ENCODE results near the gene SFTPB. TPM values are rescaled to one million over a fixed set of nuclear protein-coding genes. Genes with fewer than 3 reads are reported as not detected.
A peak's percentile ranks its signal among the peaks of the same experiment; 100 is the strongest.

Gene SFTPB
- total RNA-seq, 1 experiment from 2014 or later = 7.6 TPM

GRCh38 chr2:85611705-85612587 lies 56.1 kb downstream of the SFTPB start, which contains the start of gene C2orf68 (continued):
- TF ChIP-seq ARID4B (CRISPR knock-in tag; IDR thresholded peaks at IDR 0.05; ENCODE audit: borderline replicate concordance) = 0 out of 2 replicates have a peak, but pooled peaks have one; percentile 91
- TF ChIP-seq ZNF121 (CRISPR knock-in tag; IDR thresholded peaks at IDR 0.05) = peak; percentile 5; the same call in 1 of the 2 replicates
- TF ChIP-seq, protein P1, sequence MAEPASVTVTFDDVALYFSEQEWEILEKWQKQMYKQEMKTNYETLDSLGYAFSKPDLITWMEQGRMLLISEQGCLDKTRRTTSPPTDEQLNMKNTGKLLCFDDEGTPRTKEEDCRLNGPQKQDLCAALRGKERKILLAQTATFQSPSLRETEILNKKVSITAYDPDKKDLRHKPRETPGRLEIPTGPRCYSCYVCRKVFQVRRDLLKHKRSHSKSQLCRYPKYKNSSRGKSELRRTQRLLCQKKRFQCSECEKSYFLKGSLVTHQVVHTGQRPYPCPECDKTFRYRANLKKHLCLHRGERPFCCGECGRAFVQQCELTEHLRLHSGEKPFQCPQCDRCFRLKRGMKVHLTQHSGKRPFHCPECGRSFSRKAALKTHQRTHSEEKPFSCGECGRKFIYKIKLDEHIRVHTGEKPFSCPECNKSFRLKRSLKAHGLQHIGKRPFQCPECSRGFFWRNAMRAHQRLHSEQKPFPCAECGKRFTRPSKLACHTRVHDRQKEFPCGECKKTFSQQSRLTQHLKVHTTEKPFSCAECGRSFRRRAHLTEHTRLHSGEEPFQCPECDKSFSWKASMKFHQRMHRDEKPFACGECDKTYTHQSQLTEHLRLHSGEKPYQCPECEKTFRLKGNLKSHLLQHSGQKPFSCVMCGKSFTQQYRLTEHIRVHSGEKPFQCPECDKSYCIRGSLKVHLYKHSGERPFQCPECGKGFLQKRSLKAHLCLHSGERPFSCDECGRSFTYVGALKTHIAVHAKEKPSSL (CRISPR knock-in tag; conservative IDR thresholded peaks at IDR 0.05) = no peak
- TF ChIP-seq TP53 (CRISPR knock-in tag; IDR thresholded peaks at IDR 0.05) = 0 out of 2 replicates have a peak, but pooled peaks have one; percentile 36
- peak; percentile 62; the same call in 1 of the 2 replicates for TF ChIP-seq SMAD4 (CRISPR knock-in tag; IDR thresholded peaks at IDR 0.05)
- TF ChIP-seq PRRX2 (CRISPR knock-in tag; IDR thresholded peaks at IDR 0.05) = no peak
- TF ChIP-seq NR3C1 (CRISPR knock-in tag; conservative IDR thresholded peaks at IDR 0.05; ENCODE audit: low read depth) = 0 out of 2 replicates have a peak, but pooled peaks have one; percentile 67
- TF ChIP-seq MXD4 (CRISPR knock-in tag; IDR thresholded peaks at IDR 0.05; ENCODE audit: borderline replicate concordance) = no peak
- peak; percentile 79 for TF ChIP-seq MYBL2 (CRISPR knock-in tag; IDR thresholded peaks at IDR 0.05)
- TF ChIP-seq SOX15 (CRISPR knock-in tag; IDR thresholded peaks at IDR 0.05) = no peak
- TF ChIP-seq TEAD1 (CRISPR knock-in tag; IDR thresholded peaks at IDR 0.05) = peak; percentile 68; the same call in 1 of the 2 replicates
- TF ChIP-seq, protein P2, sequence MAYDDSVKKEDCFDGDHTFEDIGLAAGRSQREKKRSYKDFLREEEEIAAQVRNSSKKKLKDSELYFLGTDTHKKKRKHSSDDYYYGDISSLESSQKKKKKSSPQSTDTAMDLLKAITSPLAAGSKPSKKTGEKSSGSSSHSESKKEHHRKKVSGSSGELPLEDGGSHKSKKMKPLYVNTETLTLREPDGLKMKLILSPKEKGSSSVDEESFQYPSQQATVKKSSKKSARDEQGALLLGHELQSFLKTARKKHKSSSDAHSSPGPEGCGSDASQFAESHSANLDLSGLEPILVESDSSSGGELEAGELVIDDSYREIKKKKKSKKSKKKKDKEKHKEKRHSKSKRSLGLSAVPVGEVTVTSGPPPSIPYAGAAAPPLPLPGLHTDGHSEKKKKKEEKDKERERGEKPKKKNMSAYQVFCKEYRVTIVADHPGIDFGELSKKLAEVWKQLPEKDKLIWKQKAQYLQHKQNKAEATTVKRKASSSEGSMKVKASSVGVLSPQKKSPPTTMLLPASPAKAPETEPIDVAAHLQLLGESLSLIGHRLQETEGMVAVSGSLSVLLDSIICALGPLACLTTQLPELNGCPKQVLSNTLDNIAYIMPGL (CRISPR knock-in tag; IDR thresholded peaks at IDR 0.05) = peak; percentile 67; the same call in 1 of the 2 replicates
- peak; percentile 8; the same call in 1 of the 2 replicates for TF ChIP-seq SMAD3 (CRISPR knock-in tag; IDR thresholded peaks at IDR 0.05; ENCODE audit: borderline replicate concordance)
- no peak for TF ChIP-seq OVOL2 (CRISPR knock-in tag; IDR thresholded peaks at IDR 0.05; ENCODE audit: borderline replicate concordance)
- TF ChIP-seq GTF2I (CRISPR knock-in tag; conservative IDR thresholded peaks at IDR 0.05) = no peak
- TF ChIP-seq ATF1 (CRISPR knock-in tag; IDR thresholded peaks at IDR 0.05) = no peak
- TF ChIP-seq ESRRA (CRISPR knock-in tag; IDR thresholded peaks at IDR 0.05; ENCODE audit: borderline replicate concordance) = 0 out of 2 replicates have a peak, but pooled peaks have one; percentile 16
- TF ChIP-seq GABPB1 (CRISPR knock-in tag; IDR thresholded peaks at IDR 0.05) = peak; percentile 80
- TF ChIP-seq ATF2 (CRISPR knock-in tag; IDR thresholded peaks at IDR 0.05; ENCODE audit: borderline replicate concordance, low read depth) = no peak
- TF ChIP-seq E2F1 (CRISPR knock-in tag; IDR thresholded peaks at IDR 0.05) = 0 out of 2 replicates have a peak, but pooled peaks have one; percentile 41
- no peak for TF ChIP-seq NFE2L1 (CRISPR knock-in tag; IDR thresholded peaks at IDR 0.05)
- TF ChIP-seq, protein P3, sequence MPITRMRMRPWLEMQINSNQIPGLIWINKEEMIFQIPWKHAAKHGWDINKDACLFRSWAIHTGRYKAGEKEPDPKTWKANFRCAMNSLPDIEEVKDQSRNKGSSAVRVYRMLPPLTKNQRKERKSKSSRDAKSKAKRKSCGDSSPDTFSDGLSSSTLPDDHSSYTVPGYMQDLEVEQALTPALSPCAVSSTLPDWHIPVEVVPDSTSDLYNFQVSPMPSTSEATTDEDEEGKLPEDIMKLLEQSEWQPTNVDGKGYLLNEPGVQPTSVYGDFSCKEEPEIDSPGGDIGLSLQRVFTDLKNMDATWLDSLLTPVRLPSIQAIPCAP (CRISPR knock-in tag; IDR thresholded peaks at IDR 0.05) = no peak
- 0 out of 2 replicates have a peak, but pooled peaks have one; percentile 15 for TF ChIP-seq USF2 (CRISPR knock-in tag; IDR thresholded peaks at IDR 0.05)
- 0 out of 2 replicates have a peak, but pooled peaks have one; percentile 44 for TF ChIP-seq PREB (CRISPR knock-in tag; IDR thresholded peaks at IDR 0.05; ENCODE audit: borderline replicate concordance)
